NCI-H2107 (cell line): Measurements from ENCODE around the gene ZNF334.

Experiments used
- DNase-seq: peaks from one replicate; lab custom pipeline; 2025; lab: John Stamatoyannopoulos, UW

ZNF334 gene

DNA sequence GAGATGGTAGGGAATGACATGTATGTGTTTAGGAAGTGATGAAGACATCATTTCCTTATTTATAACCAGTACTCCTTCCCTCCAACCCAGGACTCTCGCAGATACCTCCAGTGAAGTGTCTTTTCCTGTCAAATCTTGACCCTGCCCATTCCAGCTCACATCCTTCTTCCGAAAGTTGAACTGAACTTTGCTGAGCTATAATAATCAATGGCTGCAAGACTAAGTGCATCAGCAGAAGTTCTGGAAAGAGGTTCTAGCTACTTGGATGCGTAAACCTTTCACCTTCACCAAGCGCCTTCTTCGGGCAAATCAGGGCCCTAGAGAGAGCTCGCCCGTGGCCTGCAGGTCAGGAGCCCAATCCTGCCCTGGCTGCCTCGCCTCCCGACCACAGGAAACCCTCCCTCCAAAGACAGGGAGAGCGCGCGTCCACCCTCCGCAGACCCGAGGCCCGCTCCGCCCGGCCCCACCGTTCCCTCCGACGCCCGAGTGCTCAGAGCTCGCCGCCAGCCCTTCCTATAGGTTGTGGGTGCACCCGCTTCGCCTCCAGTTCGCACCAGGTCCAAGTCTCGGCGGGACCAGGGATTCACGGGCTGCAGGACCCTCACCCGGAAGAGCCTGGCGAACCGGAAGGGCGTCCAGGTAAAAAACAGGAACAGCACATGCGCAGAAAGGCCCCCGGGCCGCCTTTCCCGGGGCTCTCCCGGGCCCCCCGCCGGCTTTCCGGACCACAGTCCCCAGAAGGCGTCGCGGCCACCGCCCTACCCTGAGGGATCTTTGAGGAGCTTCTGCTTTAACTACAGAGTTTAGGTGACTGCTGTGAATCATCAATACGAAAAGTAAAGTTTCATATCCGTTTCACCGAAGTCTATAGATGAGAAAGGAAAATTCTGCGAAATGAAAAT, at the start of gene ZNF334:
TSS of gene ZNF334 (minus strand) at position 617 of the 902 bp plus-strand sequence. CDS start 1,457 bp downstream, outside the sequence.
- DNase-seq, result peak; percentile 20

DNA sequence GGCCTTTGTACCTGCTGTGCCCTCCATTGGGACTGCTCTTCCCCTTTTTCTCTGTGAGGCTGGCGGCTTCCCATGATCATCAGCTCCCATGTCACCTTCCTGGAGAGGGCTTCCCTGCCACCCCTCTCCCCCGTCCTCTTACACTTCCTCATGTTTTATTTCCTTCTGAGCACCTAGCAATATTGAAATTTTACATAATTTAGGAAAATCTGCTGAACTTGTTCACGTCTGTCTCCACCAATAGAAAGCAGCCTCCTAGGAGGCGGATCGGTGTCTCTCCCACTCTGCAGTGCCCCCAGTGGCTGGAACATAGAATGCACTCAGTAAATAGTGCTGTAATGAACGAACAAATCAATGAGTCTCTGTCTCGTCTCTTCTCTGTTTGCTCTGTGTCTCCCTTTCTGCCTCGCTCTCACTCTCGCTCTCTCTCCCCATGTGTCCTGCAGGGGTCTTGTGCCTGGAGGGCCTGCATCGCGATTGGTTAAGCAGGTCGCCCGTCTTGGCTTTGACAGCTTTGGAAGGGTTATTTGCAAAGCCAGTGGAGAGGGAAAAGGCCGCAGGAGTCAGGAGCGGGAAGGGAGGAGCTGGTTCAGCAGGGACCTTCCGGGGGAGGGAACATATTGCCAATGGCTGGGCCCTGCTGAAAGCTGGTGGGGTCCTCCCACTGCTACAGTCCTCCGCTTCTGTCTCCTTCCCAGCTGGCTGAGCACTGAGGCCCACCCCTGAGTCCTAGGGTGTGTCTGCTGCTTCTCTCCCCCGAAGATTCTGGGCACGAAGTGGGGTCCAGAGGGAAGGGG, 49.2 kb upstream of the ZNF334 start:
- peak; percentile 12 for DNase-seq

DNA sequence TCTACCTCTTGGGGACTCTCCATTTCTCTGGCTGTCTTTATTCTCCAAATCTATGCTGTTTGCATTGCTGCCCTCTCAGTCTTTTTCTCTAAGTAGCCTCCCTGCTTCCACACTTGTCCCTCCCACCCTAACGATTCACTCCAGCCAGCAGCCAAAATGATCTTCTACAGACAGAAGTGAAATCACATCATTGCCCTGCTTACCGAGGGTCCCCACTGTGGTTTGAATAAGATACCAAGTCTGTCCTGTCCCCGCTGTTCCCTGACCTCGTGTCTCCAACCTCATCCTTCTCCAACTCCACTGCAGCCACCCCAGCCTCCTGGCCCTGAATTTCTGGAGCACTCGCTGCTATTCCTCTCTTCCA, 48.6 kb upstream of the ZNF334 start:
- no peak for DNase-seq

DNA sequence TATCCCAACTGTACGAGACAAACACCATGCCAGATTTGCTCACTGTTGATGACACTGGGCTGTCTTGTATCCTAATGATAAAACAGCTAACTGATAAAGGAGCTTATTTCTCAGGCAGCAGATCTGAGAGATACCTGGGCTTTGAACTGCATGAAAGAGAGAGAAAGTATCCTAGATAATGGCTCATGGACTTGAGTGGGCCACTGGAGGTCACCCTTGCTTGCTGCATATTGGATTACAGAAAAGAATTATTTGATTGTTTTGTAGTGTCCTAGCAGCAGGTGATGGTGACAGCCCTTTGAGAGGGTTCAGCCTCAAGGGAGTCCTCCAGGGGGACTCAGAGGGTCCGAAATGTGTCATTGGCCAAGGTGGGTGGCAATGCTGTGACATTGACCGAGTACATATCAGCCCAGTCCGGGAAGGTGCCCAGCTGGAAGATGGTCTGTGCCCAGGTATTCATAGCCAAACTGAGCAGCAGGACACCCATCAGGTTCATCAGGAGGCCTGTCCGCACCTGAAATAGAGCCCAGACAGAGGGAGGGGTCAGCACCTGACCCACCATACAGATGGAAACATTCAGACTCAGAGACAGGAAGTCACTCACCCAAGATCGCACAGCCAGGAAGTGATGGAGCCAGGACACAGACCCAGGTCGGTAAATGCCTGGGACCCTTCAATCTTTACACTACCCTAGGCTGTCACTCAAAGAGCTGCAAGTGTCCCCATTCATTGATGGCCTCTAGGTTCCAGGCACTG, 46.5 kb upstream of the ZNF334 start:
- DNase-seq, result peak; percentile 11

DNA sequence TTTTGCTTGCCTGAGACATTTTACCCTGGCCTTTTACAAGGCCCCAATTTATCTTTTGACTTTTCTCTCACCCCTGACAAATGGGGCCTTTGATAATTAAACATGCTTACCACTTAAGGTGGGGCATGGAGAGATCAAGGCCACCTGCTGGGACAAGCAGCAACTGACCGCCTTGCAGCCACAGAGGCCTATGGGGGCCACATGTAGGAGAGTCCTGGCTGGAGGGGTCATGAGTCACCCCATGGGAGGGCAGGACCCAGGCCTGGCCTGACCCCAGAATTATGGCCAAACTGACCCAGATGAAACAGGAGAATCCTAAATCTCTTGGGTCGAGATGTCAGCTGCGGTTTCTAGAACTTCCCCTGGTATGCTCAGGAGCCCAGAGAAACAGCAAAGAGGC, 45.6 kb upstream of the ZNF334 start:
- DNase-seq, result no peak

DNA sequence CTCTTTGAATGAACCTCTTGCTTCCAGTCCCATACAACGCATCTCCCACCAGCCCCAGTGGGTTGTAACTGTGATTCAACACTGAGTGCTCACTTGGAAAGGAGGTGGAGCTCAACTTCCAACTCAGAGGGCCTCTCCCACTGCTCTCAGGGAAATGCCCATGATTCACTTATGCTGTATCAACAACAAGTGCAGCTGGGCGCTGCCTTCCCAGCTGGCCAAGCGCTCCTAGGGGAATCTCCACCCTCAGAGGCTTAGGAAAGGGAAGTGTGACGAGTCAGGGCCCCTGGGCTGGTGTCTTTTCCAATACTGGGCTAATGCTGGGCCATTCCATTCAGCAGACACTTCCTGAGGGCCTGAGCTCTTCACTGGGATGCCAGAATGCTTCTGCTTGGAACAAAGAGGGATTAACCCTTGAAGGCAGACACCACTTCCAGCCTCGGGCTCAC, 45.2 kb upstream of the ZNF334 start:
- peak; percentile 2 for DNase-seq

DNA sequence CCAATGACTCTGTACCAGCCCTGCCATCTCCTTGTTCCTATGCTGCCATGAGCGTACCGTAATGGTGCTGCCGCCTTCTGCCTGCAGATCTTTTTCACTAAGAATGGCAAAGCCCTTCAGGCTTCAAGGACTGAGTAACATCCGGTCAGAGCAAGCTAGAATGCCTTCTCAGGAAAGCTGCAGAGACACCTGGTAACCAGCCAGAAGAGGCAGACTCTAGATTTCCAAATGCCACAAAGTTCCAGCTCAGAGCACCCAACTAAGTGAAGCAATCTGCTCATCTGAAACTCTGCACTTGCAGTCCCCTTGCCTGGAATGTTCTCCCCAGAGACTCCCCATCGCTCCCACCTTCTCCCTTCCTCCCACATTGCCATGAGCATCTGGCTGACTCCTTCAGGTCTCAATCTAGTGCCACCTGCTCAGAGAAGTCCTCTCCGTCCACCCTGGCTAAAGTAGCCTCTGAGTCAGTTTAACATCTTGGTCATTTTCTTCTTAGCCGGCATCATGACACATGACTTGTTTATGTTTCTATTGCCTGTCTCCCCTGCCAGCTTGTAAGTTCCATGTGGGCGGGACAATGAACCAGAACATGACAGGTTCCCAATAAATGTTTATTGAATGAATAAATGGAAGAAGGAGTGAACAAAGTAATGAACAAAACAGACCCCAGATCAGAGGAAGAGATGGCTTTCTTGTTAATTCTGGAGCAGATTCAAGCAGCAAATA, 44.0 kb upstream of the ZNF334 start:
- DNase-seq, result no peak

DNA sequence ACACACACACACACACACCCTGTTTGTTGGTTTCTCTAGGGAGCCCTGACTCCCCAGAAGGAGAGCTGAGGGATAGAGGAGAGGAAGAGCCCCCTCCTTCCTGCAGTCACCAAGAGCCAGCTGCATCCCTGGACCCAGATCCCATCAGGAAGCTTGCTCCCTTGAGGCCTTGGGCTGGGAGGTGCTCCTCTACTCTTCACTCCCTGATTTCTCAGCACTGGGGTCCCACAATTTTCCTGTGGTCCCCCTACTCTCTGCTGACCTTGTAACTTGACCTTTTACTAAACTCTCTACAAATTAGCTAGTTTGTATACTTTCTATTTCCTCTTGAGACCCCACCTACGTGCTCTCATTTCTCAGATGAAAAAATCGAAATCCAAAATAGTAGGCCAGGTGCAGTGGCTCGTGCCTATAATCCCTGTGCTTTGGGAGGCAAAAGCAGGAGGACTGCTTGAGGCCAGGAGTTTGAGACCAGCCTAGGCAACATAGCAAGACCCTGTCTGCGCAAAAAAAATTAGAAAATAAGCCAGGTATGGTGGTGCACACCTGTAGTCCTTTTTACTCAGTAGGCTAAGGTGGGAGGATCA, 42.1 kb upstream of the ZNF334 start:
- DNase-seq, result no peak

DNA sequence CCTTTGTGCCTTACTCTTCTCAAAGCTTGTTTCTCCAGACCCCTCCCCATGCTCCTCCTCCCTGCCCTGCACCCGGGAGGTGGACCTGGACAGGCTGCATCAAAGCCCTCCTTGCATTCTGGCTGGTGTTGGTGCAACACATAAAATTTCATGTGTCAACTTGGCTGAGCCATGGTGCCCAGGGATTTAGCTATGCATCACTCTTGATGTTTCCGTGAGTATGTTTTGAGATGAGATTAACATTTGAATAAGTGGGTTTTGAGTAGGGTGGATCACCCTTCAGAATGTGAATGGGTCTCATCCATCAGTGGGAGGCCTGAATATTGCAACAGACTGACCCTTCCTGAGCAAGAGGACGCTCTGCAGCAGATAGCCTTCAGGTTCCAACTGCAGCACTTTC, 41.5 kb upstream of the ZNF334 start:
- DNase-seq, result no peak

DNA sequence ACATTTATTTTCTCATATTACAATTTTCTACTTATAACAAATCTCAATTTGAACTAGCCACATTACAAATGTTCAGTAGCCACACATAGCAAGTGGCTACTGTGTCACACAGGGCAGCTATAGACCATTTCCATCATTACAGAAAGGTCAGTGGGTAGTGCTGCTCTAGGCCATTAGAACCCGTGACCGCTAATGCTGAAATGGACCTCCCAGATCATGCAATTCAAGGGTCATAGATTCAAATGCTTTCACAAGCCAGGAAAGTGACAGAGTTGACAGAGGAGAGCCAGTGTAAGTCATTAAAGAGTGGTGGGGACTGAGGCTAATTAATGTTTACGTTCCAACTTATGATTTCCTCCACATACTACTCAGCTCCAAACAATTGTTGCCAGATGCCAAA, 40.6 kb upstream of the ZNF334 start:
- no peak for DNase-seq

DNA sequence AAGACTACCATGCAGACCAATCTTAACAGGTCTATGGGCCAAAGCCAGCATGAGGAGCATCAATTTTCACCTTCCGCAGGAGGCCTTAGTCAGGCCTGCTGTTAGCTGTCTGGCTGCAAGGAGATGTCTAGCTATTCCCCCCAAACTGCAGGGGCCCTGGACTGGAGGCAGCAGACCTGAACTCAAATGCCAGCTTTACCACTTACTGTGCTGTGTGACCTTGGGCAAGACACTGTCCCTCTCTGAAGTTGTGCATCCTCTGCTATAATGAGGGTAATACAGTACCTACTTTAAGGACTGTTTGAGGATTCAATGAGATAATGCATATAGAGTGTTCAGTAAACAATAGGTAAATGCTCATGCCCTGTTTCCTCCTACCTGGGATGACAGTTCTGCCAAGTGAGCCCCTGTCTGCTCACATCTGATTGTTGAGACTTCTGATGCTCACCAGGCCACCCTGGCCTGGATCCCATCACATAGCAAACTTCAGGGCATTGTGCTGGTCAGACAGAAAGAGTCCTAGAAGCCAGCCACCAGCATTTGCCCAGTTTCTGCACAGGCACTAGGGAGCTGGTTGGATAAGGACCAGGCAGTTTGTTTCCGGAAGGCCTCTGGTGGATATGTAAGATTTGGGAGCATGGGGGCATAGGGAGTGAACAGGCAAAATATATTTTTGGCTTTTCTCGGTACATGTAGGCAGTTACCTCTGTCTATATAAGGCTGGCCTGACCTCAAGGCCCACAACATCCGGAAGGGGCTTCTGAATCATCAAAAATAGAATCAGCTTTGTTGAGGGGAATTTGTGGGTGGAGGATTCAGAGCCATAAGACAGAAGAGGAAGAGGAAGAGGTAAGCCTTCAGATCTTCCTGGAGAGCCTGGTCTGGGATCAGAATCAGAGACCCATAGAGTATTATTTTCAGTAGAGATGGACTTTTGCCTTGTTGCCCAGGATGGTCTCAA, 39.4 kb upstream of the ZNF334 start:
- DNase-seq, result no peak

DNA sequence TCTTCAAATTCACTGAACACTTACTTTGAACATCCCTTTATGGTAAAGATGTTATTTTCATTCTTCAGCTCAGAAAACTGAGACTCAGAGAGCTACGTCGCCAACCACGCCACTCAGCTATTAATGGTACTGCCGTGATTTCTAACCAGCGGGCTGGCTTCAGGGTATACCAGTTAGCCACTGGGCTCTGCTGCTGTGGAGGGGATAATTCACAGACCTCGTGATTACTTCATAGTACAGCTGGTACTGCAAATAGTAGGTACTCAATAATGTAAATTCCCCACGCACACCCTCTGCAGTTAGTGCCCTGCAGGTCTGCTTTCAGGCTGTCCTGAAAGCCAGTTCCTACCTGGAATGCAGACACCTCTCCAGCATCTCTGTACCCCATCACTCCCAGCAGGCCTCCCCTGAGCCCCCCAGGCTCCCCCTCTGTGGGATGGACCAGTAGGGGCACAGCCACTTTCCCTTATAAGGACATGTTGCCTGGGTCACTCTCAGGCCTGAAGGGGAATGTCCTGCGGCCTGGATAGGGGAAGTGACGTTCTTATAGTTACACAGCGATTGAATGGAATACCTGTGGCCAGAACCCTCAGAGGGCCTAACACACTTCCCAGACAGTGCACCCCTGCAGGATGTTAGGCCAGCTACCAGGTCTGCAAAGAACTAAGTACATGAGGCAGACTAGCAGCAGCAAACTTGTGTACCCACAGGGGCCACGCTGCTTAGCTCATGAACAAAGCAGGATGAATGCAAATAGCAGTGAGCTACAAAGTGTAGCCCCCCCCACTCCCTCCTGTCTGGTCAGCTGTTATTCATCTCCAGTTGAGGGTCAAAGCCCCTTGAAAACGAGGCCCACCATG, 38.4 kb upstream of the ZNF334 start:
- no peak for DNase-seq

DNA sequence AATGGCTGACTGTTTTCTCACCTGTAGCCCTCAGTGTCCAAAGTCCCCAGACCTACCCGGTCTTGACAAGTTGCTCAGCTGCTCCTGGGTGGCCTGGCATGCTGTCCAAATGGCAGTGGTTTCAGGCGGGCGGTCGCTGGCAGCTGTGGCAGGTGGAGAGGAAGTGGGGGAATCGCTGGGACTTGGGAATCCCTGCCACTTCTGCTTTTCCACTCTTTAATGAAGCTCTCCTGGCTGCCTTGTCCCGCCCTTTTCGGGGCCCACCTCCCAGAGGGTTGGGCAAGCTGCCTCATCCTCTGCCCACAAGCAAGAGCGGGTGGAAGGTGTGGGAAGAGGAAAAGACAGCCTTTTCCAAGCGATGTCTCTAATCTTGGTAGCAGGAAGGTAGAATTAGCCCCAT, 37.1 kb upstream of the ZNF334 start, which contains the start of gene OCSTAMP:
TSS of gene OCSTAMP (minus strand) at position 194 of the 400 bp plus-strand sequence. CDS start at position 100, 94 bp downstream.
- no peak for DNase-seq

DNA sequence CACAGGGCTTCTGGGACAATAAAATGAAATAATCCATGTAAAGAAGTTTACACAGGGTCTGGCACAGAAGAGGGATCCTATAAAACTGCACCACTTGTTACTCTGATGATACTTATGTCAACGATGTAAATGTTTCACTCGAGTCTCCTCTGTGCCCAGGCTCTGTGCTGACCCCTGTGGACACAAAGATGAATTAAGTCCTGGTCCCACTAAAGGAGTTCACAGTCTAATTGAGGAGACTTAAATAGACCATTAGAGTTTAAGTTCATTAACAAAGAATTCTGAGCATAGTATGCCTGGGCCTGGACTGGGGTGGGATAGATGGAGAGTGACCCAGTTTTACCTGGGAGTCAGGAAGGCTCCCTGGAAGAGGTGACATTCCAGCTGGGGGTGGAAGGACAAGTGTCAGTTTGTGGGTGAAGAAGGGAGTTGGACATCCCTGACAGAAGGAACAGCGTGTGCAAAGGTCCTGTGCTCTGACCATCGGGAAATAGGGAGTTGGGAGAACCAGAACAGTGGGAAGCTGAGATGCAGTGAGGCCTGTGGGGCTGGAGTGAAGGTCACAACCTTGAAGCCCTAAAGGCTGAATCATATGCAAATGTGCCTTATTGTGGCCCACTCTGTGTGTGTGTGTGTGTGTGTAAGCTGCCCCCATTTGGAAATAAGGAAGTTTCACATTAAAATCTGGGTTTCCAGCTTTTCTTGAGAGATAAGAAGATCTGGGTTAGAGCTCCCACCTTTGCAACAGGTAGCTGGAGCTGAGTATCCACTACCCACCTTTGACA, 36.0 kb upstream of the ZNF334 start:
- DNase-seq, result no peak

DNA sequence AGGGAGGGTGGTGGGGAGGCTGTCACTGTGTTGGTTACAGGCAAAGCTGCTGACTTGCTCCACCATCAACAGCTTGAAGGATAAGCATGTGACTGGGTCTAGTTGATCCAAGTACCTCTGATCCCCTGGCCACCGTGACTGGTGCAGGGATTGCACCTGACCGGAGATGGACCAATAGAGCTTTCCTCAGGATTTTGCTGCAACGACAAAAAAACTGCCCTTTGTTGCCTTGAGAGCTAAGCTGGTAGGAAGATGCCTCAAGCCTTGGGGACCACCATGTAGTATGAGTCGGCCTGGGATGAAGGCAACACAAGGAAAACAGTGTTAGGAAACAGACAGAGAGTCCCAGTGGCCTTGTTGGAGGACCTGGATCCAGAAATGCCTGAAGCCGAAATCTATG, 35.3 kb upstream of the ZNF334 start:
- DNase-seq, result no peak

DNA sequence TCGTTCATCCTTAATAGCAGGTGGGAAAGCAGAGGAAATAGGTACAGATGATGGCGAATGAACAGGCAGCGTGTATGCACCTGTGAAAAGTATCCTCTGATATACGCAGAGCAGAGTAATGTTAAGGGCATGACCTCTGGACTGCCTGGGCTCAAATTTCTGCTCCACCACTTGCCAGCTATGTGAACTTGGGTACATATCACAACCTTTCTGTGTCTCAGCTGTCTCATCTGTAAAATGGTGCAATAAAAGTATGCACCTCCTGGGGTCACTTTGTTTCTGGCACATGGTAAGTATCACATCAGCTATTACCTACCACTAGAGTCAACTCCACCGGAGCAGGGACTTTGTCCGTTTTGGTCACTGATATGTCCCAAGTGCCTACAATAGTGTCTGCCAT, 34.6 kb upstream of the ZNF334 start:
- DNase-seq, result no peak

DNA sequence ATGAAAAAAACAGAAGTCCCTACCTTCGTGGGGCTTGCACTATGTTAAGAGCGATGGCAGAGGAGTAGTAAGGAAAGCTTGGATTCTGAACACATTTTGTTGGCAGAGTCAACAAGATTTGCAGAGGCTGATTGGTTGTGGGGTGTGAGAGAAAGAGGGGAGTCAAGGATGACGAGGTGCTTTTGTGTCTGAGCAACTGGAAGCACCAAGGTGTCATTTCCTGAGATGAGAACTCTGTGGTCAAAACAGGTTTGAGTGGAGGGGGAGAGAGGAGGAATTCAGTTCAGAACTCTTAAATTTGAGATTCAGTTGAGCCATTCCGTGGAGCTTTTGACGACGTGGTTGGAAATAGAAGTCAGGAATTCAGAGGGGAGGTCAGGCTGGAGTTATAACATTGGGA, 33.6 kb upstream of the ZNF334 start:
- no peak for DNase-seq

DNA sequence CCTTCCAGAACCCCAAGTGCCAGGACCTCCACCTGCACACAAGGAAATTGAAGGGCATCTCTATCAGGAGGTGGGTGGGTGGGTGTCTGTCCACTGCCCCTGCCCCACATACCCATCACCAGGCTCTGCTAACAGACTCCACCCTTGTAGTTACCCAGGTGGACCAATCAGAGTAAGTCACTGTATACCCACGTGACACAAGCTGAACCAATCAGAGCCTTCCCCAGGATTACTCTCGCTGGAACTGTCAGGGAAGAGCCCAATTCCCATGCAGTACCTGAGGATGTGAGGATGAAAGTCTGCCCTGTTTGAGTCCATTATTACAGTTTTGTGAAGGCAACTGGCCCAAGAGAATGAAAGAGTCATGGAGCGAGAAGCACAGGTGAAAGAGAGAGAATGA, 32.9 kb upstream of the ZNF334 start:
- no peak for DNase-seq
